Measurements from ENCODE around the gene TMC7. TPM values are rescaled to one million over a fixed set of nuclear protein-coding genes. Genes with fewer than 3 reads are reported as not detected.

The TMC7 gene
- total and polyA plus RNA-seq, 2 of the 13 experiments (the other 11 are each of a cell fraction or from before 2014, with no cell fraction given): 1.2 to 5.1 TPM

GRCh38 chr16:19094542-19095365 lies 111.0 kb downstream of the TMC7 start (continued):
- TF ChIP-seq ZNF318 (CRISPR knock-in tag; IDR thresholded peaks at IDR 0.05) (no peak), ZNF569 (CRISPR knock-in tag; IDR thresholded peaks at IDR 0.05; ENCODE audit: borderline replicate concordance) (no peak), NR1H2 (CRISPR knock-in tag; IDR thresholded peaks at IDR 0.05; ENCODE audit: borderline replicate concordance, low read depth) (no peak), TRIM22 (IDR thresholded peaks at IDR 0.05) (no peak), DPF2 (CRISPR knock-in tag; IDR thresholded peaks at IDR 0.05; ENCODE audit: borderline replicate concordance, low read depth) (no peak), ARID5B (CRISPR knock-in tag; IDR thresholded peaks at IDR 0.05) (no peak), SMYD3 (CRISPR knock-in tag; IDR thresholded peaks at IDR 0.05) (no peak), PCBP2 (optimal IDR thresholded peaks at IDR 0.05; ENCODE audit: low read depth, low read length, poor library complexity, severe bottlenecking) (no peak), CHCHD3 (CRISPR knock-in tag; IDR thresholded peaks at IDR 0.05) (no peak), ZSCAN12 (CRISPR knock-in tag; IDR thresholded peaks at IDR 0.05) (no peak), THAP11 (CRISPR knock-in tag; IDR thresholded peaks at IDR 0.05) (peak; percentile 77; the same call in 1 of the 2 replicates), ZNF562 (CRISPR knock-in tag; IDR thresholded peaks at IDR 0.05; ENCODE audit: borderline replicate concordance) (no peak), NRL (CRISPR knock-in tag; IDR thresholded peaks at IDR 0.05; ENCODE audit: borderline replicate concordance) (no peak), XRCC5 (optimal IDR thresholded peaks at IDR 0.05; ENCODE audit: low read length) (no peak), CREBL2 (CRISPR knock-in tag; IDR thresholded peaks at IDR 0.05; ENCODE audit: borderline replicate concordance) (no peak)
